ENCODE measurements around the gene HEXD. TPM values are rescaled to one million over a fixed set of nuclear protein-coding genes. Genes with fewer than 3 reads are reported as not detected.
"Not testable (repeated sequence)": the region's sequence is repeated elsewhere in the genome, so short reads cannot be mapped to it uniquely, and the experiment has no call there.

HEXD gene
- total RNA-seq, 1 experiment from 2014 or later: 16.6 TPM

DNA sequence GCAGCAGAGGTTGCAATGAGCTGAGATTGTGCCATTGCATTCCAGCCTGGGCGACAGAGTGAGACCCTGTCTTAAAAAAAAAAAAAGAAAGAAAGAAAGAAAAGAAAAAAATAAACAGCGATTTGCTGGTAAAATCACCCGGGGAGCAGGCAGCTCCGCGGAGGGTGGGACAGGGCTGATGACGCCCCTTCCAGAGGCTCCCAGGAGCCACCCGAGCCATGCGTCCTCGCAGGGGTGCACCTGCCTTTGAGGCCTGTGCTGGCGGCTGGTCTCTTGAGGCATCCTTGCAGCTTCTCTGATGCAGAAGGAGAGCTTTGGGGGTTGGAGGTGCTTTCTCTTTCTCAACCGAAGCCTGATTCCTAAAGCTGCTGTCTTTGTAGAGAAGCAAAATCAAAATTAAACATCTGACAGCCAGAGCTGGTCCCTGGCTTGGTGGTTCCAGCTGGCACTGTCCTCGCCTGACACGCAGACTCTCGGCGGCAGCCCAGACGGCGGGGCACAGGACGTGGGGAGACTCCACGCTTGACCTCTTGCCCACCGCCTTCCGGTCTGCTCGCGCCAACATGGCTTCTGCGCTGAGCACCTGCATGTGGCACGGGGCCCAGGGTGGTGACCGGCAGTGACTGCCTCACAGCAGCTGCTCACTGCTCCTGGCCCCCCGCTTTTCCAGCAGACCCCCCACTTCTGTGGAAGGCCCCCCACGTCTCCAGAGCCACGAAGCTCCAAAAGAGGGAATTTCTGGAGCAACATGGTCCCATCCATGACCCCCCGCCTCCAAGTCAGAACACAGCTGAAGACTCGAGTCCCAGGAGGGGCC is 40.0 kb upstream of the HEXD start:
- H3K36me3 ChIP-seq (replicated peaks; ENCODE audit: control insufficient read depth, insufficient read depth, low read length): no peaks in the 10 kb centered on the region
- no peaks in the 10 kb centered on the region for H3K27me3 ChIP-seq (ENCODE audit: control insufficient read depth, insufficient read depth, low read length)
- H3K4me3 ChIP-seq (ENCODE audit: insufficient read depth, low read depth, low read length): no peak overlapping the region
- DNase-seq: no peak

DNA sequence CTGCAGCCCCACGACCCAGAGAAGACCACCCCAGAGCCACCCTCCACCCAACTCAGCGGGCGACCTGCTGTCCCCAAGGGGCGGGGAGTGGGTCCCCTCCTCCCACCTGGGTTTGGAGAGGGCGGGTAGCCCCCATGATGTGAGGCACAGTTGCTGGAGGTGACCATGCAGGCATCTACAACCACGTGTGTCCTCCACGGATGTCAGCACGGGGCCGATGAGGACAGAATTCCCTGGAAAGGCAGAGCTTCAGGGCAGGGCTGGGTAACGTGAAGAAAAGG is 39.5 kb upstream of the HEXD start:
- Histone ChIP-seq H3K4me3 (ENCODE audit: insufficient read depth, low read depth, low read length) (no peak overlapping the region), H3K36me3 (replicated peaks; ENCODE audit: control insufficient read depth, insufficient read depth, low read length) (no peaks in the 10 kb centered on the region), H3K27me3 (ENCODE audit: control insufficient read depth, insufficient read depth, low read length) (no peaks in the 10 kb centered on the region)
- no peak for DNase-seq

DNA sequence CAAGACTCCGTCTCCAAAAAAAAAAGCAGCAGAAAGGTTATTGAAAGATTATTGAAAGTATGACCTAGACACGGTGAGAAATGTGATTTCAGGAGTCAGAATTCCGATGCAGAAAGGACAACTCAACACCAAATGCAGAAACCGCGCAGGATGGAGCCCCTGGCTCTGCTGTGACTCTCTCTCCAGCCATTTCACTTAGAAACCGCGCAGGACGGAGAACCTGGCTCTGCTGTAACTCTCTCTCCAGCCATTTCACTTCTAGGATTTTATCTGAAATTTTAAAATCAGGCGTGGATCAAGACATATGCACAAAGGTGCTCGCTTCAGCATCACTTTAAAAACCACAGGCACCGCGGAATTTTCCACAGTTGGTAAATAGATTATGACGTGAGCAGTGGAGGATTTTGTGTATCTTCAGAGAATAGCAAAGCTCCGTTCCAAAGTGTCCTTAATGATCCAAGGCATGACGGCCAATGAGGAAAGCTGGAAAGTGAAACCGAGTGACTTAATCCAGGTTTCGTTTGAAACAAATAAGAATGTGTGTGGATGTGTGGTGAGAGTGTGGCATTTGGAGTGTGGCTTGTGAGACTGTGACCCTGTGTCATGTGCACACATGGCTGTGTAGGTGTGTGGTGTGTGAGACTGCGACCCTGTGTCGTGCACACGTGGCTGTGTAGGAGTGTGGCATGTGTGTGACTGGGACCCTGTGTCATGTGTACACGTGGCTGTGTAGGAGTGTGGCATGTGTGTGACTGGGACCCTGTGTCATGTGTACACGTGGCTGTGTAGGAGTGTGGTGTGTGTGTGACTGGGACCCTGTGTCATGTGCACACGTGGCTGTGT is 37.1 kb upstream of the HEXD start:
- no peaks in the 10 kb centered on the region for H3K27me3 ChIP-seq (ENCODE audit: control insufficient read depth, insufficient read depth, low read length)

DNA sequence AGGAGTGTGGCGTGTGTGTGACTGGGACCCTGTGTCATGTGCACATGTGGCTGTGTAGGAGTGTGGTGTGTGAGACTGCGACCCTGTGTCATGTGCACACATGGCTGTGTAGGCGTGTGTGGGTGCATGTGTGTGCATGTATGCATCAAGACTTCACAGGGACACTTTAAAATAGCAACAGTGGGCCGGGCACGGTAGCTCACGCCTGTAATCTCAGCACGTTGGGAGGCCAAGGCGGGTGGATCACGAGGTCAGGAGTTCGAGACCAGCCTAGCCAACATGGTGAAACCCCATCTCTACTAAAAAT is 36.5 kb upstream of the HEXD start:
- not testable (repeated sequence) for DNase-seq; H3K27me3 ChIP-seq (ENCODE audit: control insufficient read depth, insufficient read depth, low read length); H3K4me3 ChIP-seq (ENCODE audit: insufficient read depth, low read depth, low read length); H3K36me3 ChIP-seq (replicated peaks; ENCODE audit: control insufficient read depth, insufficient read depth, low read length)

More for the DNA sequence above, 37.1 kb upstream of the HEXD start:
- Histone ChIP-seq H3K36me3 (replicated peaks; ENCODE audit: control insufficient read depth, insufficient read depth, low read length) (no peaks in the 10 kb centered on the region), H3K4me3 (ENCODE audit: insufficient read depth, low read depth, low read length) (no peak overlapping the region)
- DNase-seq: no peak

- H3K27me3 ChIP-seq (ENCODE audit: control insufficient read depth, insufficient read depth, low read length); H3K4me3 ChIP-seq (ENCODE audit: insufficient read depth, low read depth, low read length); H3K36me3 ChIP-seq (replicated peaks; ENCODE audit: control insufficient read depth, insufficient read depth, low read length): not testable (repeated sequence)
- DNase-seq: peak; percentile 46
Measured at GRCh38 chr17:82382220-82382932, 35.8 kb upstream of the HEXD start.

- Histone ChIP-seq H3K36me3 (replicated peaks; ENCODE audit: control insufficient read depth, insufficient read depth, low read length) (no peaks in the 10 kb centered on the region), H3K27me3 (ENCODE audit: control insufficient read depth, insufficient read depth, low read length) (no peaks in the 10 kb centered on the region), H3K4me3 (ENCODE audit: insufficient read depth, low read depth, low read length) (no peak overlapping the region)
- no peak for DNase-seq
Measured at GRCh38 chr17:82382933-82383255, 35.3 kb upstream of the HEXD start.

DNA sequence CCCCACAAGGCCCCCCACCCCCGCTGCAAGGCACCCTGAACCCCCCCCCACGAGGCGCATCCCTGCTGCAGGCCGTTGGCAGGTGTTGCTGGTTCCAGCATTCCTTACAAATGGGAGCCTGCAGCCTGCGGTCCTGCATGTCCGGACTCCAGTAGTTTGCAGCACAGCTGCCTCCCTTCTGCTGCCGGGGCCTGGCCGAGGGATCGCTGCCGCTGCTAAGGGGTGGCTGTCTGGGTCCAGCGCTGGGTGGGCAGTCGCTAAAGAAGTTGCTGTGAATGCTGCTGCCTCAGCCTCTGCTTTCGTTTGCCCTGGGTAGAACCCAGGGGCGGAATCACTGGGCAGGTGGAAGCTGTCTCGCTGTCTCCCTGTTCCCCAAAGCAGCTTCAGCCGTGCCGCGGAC is 34.7 kb upstream of the HEXD start:
- peak; percentile 66 for DNase-seq
- H3K36me3 ChIP-seq (replicated peaks; ENCODE audit: control insufficient read depth, insufficient read depth, low read length): no peaks in the 10 kb centered on the region
- H3K4me3 ChIP-seq (ENCODE audit: insufficient read depth, low read depth, low read length): no peak overlapping the region
- H3K27me3 ChIP-seq (ENCODE audit: control insufficient read depth, insufficient read depth, low read length): no peaks in the 10 kb centered on the region

DNA sequence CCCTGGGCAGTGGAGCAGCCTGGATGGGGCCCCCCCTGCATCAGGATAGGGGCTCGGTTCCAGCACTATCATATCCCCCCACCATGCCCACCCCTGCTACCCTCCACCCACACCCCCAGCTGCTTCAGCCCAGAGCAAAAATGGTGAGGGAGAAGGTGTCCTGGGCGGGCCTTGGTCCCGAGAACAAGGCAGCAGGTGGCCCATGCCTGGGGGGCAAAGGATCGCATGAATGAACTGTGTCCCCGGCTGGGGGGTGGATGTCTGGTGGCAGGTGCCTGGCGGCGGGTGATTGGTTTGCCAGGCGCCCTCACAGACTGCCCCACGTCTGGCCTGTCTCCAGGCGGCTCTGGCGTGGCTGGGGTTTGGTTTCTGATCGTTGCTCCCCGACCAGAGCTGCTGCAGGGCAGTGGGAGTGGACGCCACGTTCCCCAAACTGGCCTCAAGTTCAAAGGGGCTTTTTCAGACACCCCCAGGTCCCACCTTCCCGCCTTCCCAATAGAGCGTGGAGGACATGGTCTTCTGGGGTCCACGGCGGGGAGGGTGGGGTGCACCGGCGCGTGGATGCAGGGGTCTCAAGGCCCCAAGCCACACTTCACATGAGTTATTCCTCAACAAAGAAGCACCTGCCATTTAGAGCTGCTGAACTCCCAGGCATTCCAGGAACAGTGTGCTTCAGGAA is 34.0 kb upstream of the HEXD start:
- no peak for DNase-seq
- no peak overlapping the region for H3K4me3 ChIP-seq (ENCODE audit: insufficient read depth, low read depth, low read length)
- no peaks in the 10 kb centered on the region for H3K27me3 ChIP-seq (ENCODE audit: control insufficient read depth, insufficient read depth, low read length)
- H3K36me3 ChIP-seq (replicated peaks; ENCODE audit: control insufficient read depth, insufficient read depth, low read length): no peaks in the 10 kb centered on the region

DNA sequence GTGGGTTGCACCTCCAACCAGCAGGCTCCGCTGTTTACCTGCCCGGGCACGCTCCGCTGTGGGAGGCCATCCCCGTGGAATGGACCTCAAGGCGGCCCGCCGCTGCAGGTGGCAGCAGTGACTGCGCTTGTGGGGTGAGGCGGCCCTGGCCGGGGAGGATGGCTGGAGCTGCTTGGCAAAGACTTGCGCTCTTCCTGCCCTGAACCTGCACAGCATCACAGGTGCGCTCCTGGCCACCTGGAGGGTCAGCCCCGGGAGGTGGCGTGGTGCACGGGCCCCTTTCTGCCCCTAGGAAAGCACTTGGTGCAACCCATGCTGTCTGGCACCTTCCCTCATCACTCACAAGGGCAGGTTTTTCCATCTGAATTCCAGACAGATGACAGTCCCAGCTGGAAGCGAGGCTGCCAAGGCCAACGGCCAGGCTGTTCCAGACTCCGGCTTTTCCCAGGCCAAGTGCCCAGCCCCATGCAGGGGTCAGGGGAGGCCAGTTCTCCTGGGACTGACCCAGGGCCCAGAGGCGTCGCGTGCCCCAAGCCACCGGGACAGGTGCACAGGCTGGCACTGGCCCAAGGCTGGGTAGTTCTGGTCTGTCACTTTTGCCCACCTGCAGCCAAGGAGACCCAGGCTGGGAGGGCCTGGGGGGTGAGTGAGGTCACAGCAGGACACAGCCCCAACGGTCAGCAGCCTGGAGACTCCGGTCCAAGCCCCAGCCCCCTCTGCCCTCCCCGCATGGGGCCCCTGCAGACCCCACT is 33.2 kb upstream of the HEXD start:
- Histone ChIP-seq H3K27me3 (ENCODE audit: control insufficient read depth, insufficient read depth, low read length) (no peaks in the 10 kb centered on the region), H3K36me3 (replicated peaks; ENCODE audit: control insufficient read depth, insufficient read depth, low read length) (no peaks in the 10 kb centered on the region), H3K4me3 (ENCODE audit: insufficient read depth, low read depth, low read length) (no peak overlapping the region)
- DNase-seq: peak; percentile 89

DNA sequence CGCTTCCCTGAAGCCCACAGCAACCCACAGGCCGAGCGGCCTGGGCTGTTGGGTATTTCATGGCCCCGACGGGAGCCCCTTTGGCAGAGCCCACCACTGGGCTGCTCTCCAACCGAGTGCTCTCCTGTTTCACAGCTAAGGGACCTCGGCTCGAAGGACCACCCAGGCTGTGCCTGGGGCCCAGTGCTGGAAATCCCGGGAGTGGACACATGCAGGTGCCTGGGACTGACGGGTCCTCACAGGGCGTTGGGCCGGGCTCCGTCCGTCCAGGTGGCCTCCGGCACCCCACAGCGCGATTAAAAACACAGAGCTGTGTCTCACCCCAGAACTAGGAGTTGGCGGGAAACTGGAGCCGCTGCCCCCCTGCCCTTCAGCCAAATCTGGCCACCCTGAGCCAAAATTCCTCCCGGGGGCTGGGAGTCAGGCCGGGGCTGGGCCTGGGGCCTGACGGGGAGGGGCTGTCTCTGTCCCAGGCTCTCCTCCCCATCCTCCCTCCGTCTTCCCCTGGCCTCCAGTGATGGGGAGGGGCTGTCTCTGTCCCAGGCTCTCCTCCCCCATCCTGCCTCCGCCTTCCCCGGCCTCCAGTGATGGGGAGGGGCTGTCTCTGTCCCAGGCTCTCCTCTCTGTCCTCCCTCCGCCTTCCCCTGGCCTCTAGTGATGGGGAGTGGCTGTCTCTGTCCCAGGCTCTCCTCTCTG is 32.4 kb upstream of the HEXD start:
- H3K4me3 ChIP-seq (ENCODE audit: insufficient read depth, low read depth, low read length): no peak overlapping the region
- H3K27me3 ChIP-seq (ENCODE audit: control insufficient read depth, insufficient read depth, low read length): no peaks in the 10 kb centered on the region
- DNase-seq: peak; percentile 81
- no peaks in the 10 kb centered on the region for H3K36me3 ChIP-seq (replicated peaks; ENCODE audit: control insufficient read depth, insufficient read depth, low read length)

GRCh38 chr17:82386255-82386831 is 31.8 kb upstream of the HEXD start:
- no peaks in the 10 kb centered on the region for H3K36me3 ChIP-seq (replicated peaks; ENCODE audit: control insufficient read depth, insufficient read depth, low read length)
- no peaks in the 10 kb centered on the region for H3K27me3 ChIP-seq (ENCODE audit: control insufficient read depth, insufficient read depth, low read length)
- H3K4me3 ChIP-seq (ENCODE audit: insufficient read depth, low read depth, low read length): no peak overlapping the region
- DNase-seq: no peak

DNA sequence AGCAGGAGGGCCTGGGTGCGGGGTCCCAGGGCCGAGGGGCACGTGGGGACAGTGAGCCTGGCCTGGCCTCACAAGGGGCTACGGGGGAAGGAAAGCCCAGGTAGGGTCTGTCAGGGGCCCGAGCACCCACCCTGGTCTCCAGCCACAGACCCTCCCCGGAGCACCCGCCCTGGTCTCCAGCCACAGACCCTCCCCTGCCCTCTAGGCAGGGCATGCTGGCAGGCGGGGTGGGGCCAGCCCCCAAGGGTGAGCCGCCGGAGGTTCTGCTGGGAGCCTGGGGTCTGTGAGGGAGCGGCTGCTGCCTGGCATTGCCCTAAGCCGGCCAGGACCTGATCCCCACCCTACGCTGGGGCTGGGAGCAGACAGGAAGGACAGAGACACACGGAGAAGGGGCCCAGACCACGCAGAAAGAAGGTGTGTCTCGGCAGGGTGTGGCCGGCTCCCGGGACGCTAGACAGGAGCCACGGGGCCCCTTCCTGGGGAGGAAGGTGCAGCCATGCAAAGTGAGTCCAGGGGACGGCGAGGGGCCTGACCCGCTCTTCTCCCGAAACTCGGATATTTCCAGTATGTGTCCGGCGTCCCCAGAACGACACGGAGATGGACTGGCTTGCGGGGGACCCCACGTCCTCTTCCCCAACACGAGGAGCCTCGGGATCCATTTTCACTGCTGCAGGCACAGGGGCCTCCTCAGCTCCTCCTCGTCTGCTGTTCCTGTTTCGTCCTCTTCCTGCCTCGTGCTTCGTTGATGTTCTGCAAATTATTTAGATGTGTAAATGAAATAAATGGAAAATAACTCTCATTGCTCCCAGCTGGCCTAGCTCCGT is 31.1 kb upstream of the HEXD start:
- no peaks in the 10 kb centered on the region for H3K36me3 ChIP-seq (replicated peaks; ENCODE audit: control insufficient read depth, insufficient read depth, low read length)
- peak; percentile 72 for DNase-seq
- no peaks in the 10 kb centered on the region for H3K27me3 ChIP-seq (ENCODE audit: control insufficient read depth, insufficient read depth, low read length)
- no peak overlapping the region for H3K4me3 ChIP-seq (ENCODE audit: insufficient read depth, low read depth, low read length)

DNA sequence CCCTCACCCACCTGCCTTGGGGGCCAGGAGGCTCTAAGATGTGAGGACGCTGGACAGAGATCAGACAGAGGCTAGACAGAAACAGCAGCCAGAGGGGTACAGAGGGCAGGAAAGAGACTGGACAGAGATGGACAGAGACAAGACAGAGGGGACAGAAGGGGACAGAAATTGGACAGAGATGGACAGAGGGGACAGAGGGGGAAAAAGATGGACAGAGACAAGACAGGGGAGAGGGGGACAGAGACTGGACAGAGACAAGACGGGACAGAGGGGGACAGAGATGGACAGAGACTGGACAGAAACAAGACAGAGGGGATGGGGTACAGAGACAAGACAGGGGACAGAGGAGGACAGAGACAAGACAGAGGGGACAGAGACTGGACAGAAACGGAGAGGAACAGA is 30.4 kb upstream of the HEXD start:
- Histone ChIP-seq H3K4me3 (ENCODE audit: insufficient read depth, low read depth, low read length) (no peak overlapping the region), H3K36me3 (replicated peaks; ENCODE audit: control insufficient read depth, insufficient read depth, low read length) (no peaks in the 10 kb centered on the region), H3K27me3 (ENCODE audit: control insufficient read depth, insufficient read depth, low read length) (no peaks in the 10 kb centered on the region)
- no peak for DNase-seq

All from H7 (cell line).